DMS53 treated with DMSO at 0.1 percent for 48 hours (cell line): ENCODE data around the gene GCGR.

Source experiments
- DNase-seq: peaks from one replicate; lab custom pipeline; 2025; ENCODE audit not compliant: unreplicated experiment; lab: John Stamatoyannopoulos, UW

GCGR gene

GRCh38 chr17:81811705-81812570 lies 8.0 kb downstream of the GCGR start:
- no peak for DNase-seq

- no peak for DNase-seq
Measured at GRCh38 chr17:81812571-81813370, 8.8 kb downstream of the GCGR start.

GRCh38 chr17:81813371-81813684 lies 9.4 kb downstream of the GCGR start:
- no peak for DNase-seq

- no peak for DNase-seq
Measured at GRCh38 chr17:81813861-81814683, 10.1 kb downstream of the GCGR start.

GRCh38 chr17:81814748-81815645 lies 11.0 kb downstream of the GCGR start:
- no peak for DNase-seq

GRCh38 chr17:81815646-81815986 lies 11.7 kb downstream of the GCGR start:
- DNase-seq = no peak

- no peak for DNase-seq
Measured at GRCh38 chr17:81817758-81818147, 13.8 kb downstream of the GCGR start.

GRCh38 chr17:81819708-81820107 lies 15.8 kb downstream of the GCGR start:
- DNase-seq = no peak

GRCh38 chr17:81821147-81821546 lies 17.2 kb downstream of the GCGR start:
- DNase-seq = no peak

- DNase-seq = peak; percentile 89
Measured at GRCh38 chr17:81821603-81822311, 17.8 kb downstream of the GCGR start.

GRCh38 chr17:81822312-81822637 lies 18.3 kb downstream of the GCGR start:
- DNase-seq = no peak

GRCh38 chr17:81822996-81823819 lies 19.3 kb downstream of the GCGR start:
- DNase-seq = no peak

- no peak for DNase-seq
Measured at GRCh38 chr17:81823820-81824550, 20.0 kb downstream of the GCGR start.

GRCh38 chr17:81824595-81824994 lies 20.6 kb downstream of the GCGR start:
- no peak for DNase-seq

GRCh38 chr17:81825841-81826466 lies 22.0 kb downstream of the GCGR start:
- DNase-seq = no peak

- no peak for DNase-seq
Measured at GRCh38 chr17:81828656-81829055, 24.7 kb downstream of the GCGR start.

- DNase-seq = no peak
Measured at GRCh38 chr17:81829858-81830257, 25.9 kb downstream of the GCGR start.

- no peak for DNase-seq
Measured at GRCh38 chr17:81831563-81831956, 27.6 kb downstream of the GCGR start.
